Measurements from ENCODE around the gene KRTAP5-6. TPM values are rescaled to one million over a fixed set of nuclear protein-coding genes. Genes with fewer than 3 reads are reported as not detected.
A peak's percentile ranks its signal among the peaks of the same experiment; 100 is the strongest.

Gene KRTAP5-6
- total RNA-seq, 3 donors from 2014 or later, result not detected

- DNase-seq, result peak in 2 of 3 donors; percentile 32 to 58
- Histone ChIP-seq H3K4me1 (ENCODE audit: low read depth) (no peaks in the 10 kb centered on the region), H3K9me3 (no peaks in the 10 kb centered on the region), H3K4me3 (no peak overlapping the region), H3K36me3 (ENCODE audit: low read depth) (no peaks in the 10 kb centered on the region)
- ATAC-seq, result no peak
- intact Hi-C loops (cut with DNase I, micrococcal nuclease), result no loop called here
- TF ChIP-seq CTCF (IDR thresholded peaks at IDR 0.05), result no peak
Measured at GRCh38 chr11:1746511-1746931, 49.5 kb downstream of the KRTAP5-6 start.

GRCh38 chr11:1746956-1747752, 50.2 kb downstream of the KRTAP5-6 start:
- no peak overlapping the region for H3K4me3 ChIP-seq
- H3K36me3 ChIP-seq (ENCODE audit: low read depth), result no peaks in the 10 kb centered on the region
- no peaks in the 10 kb centered on the region for H3K9me3 ChIP-seq
- no peak for ATAC-seq
- no peak for TF ChIP-seq CTCF (IDR thresholded peaks at IDR 0.05)
- DNase-seq, result peak in 1 of 3 donors; percentile 46
- intact Hi-C loops (cut with DNase I, micrococcal nuclease), result no loop called here
- no peaks in the 10 kb centered on the region for H3K4me1 ChIP-seq (ENCODE audit: low read depth)

Other genes with a start within 250 kb of the KRTAP5-6 start
- gene MOB2, start 210.4 kb upstream of the KRTAP5-6 start, total RNA-seq, result 100 to 1,000 TPM in 1 of 3 donors, 10 to 100 TPM in 2; 54.9 to 108 (median 61.5) TPM
- gene DUSP8, start 124.9 kb upstream of the KRTAP5-6 start, total RNA-seq, result 10 to 100 TPM; 28.2 to 31.7 (median 28.5) TPM
- not detected for gene KRTAP5-1, start 111.9 kb upstream of the KRTAP5-6 start, total RNA-seq
- gene KRTAP5-2, start 98.9 kb upstream of the KRTAP5-6 start, total RNA-seq, result not detected
- not detected for gene KRTAP5-3, start 88.7 kb upstream of the KRTAP5-6 start, total RNA-seq
- gene KRTAP5-4, start 75.1 kb upstream of the KRTAP5-6 start, total RNA-seq, result not detected
- 1 to 10 TPM in 1 of 3 donors, under 1 TPM in 2; 0.32 to 1.6 (median 0.75) TPM for gene KRTAP5-5, start 67.4 kb upstream of the KRTAP5-6 start, total RNA-seq
- gene IFITM10, start 53.4 kb downstream of the KRTAP5-6 start, total RNA-seq, result 1 to 10 TPM in 2 of 3 donors, under 1 TPM in 1; 0.46 to 2.8 (median 1.9) TPM
- gene CTSD, start 66.7 kb downstream of the KRTAP5-6 start, total RNA-seq, result 1,000 to 10,000 TPM in 2 of 3 donors, 100 to 1,000 TPM in 1; 631 to 1,107 (median 1,007) TPM
- gene SYT8, start 137.8 kb downstream of the KRTAP5-6 start, total RNA-seq, result 1 to 10 TPM in 2 of 3 donors, under 1 TPM in 1; 0.98 to 2.4 (median 2.1) TPM
- gene TNNI2, start 141.8 kb downstream of the KRTAP5-6 start, total RNA-seq, result under 1 TPM in 1 of 3 donors, not detected in 2; 0.46 TPM
- 10 to 100 TPM; 18.5 to 32.2 (median 23.6) TPM for gene LSP1, start 155.9 kb downstream of the KRTAP5-6 start, total RNA-seq
- not detected for gene PRR33, start 194.7 kb downstream of the KRTAP5-6 start, total RNA-seq
- 1 to 10 TPM in 1 of 3 donors, under 1 TPM in 1, not detected in 1; 0.72 to 2.7 TPM for gene TNNT3, start 222.5 kb downstream of the KRTAP5-6 start, total RNA-seq

All from mucosa of descending colon (tissue), 3 donors.